GM23338 (cell line): Measurements from ENCODE around the gene DCAF11.

Experiments used
- CREB1 ChIP-seq: fragments of 250-450 bp; sonication (Bioruptor Pico); IDR thresholded peaks from 2 replicates; pipeline ENCODE4 v1.5.0; 2020; ENCODE audit warnings: low read depth, mild to moderate bottlenecking, moderate library complexity
- EZH2 ChIP-seq: fragments of 200-600 bp; sonication (generic); IDR thresholded peaks from one replicate; pipeline ENCODE4 v1.8.0; 2017; ENCODE audit warnings: antibody characterized with exemption, mild to moderate bottlenecking, low read depth; ENCODE audit not compliant: unreplicated experiment
- EZH2phosphoT487 ChIP-seq: fragments of 200-600 bp; sonication (generic); IDR thresholded peaks from one replicate; pipeline ENCODE4 v1.8.1; 2018; ENCODE audit warnings: antibody characterized with exemption; ENCODE audit not compliant: unreplicated experiment
- JUNB ChIP-seq: IDR thresholded peaks from one replicate; pipeline ENCODE4 v1.6.1; 2016; ENCODE audit warnings: antibody characterized with exemption; ENCODE audit not compliant: unreplicated experiment
- NANOG ChIP-seq: IDR thresholded peaks from 2 replicates; pipeline ENCODE4 v1.6.1; 2016; ENCODE audit warnings: antibody characterized with exemption, borderline replicate concordance
- POLR2AphosphoS5 ChIP-seq: IDR thresholded peaks from 2 replicates; pipeline ENCODE4 v1.6.1; 2016; ENCODE audit warnings: antibody characterized with exemption, low read depth
- STAT1 ChIP-seq: IDR thresholded peaks from one replicate; pipeline ENCODE4 v1.6.1; 2016; ENCODE audit warnings: antibody characterized with exemption; ENCODE audit not compliant: unreplicated experiment
- ZNF331 ChIP-seq: fragments of 250-450 bp; sonication (Bioruptor Pico); IDR thresholded peaks from 2 replicates; pipeline ENCODE4 v1.5.0; 2020; ENCODE audit warnings: low read depth, mild to moderate bottlenecking, moderate library complexity
- TF ChIP-seq, protein P1 (sequence below), 2 experiments: fragments of 200-600 bp in 1 of 2; sonication (generic) in 1 of 2; conservative IDR thresholded peaks; 2 replicates each; pipeline versions ENCODE4 v1.5.1 to v1.6.1; 2016 to 2017; ENCODE audit warnings: antibody characterized with exemption in 2 of 2, low read depth in 2 of 2, mild to moderate bottlenecking in 2 of 2, moderate library complexity in 1 of 2
- TF ChIP-seq, protein P2 (sequence below): IDR thresholded peaks from one replicate; pipeline ENCODE4 v1.6.1; 2018; ENCODE audit warnings: antibody characterized with exemption; ENCODE audit not compliant: unreplicated experiment

- TF ChIP-seq POLR2AphosphoS5 = no peak
- TF ChIP-seq, protein P1, sequence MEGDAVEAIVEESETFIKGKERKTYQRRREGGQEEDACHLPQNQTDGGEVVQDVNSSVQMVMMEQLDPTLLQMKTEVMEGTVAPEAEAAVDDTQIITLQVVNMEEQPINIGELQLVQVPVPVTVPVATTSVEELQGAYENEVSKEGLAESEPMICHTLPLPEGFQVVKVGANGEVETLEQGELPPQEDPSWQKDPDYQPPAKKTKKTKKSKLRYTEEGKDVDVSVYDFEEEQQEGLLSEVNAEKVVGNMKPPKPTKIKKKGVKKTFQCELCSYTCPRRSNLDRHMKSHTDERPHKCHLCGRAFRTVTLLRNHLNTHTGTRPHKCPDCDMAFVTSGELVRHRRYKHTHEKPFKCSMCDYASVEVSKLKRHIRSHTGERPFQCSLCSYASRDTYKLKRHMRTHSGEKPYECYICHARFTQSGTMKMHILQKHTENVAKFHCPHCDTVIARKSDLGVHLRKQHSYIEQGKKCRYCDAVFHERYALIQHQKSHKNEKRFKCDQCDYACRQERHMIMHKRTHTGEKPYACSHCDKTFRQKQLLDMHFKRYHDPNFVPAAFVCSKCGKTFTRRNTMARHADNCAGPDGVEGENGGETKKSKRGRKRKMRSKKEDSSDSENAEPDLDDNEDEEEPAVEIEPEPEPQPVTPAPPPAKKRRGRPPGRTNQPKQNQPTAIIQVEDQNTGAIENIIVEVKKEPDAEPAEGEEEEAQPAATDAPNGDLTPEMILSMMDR (conservative IDR thresholded peaks at IDR 0.05; ENCODE audit: low read depth in 2 of 2) = no peak
- no peak for TF ChIP-seq EZH2phosphoT487
- no peak for TF ChIP-seq CREB1 (CRISPR knock-in tag)
- TF ChIP-seq EZH2 = no peak
- TF ChIP-seq, protein P2, sequence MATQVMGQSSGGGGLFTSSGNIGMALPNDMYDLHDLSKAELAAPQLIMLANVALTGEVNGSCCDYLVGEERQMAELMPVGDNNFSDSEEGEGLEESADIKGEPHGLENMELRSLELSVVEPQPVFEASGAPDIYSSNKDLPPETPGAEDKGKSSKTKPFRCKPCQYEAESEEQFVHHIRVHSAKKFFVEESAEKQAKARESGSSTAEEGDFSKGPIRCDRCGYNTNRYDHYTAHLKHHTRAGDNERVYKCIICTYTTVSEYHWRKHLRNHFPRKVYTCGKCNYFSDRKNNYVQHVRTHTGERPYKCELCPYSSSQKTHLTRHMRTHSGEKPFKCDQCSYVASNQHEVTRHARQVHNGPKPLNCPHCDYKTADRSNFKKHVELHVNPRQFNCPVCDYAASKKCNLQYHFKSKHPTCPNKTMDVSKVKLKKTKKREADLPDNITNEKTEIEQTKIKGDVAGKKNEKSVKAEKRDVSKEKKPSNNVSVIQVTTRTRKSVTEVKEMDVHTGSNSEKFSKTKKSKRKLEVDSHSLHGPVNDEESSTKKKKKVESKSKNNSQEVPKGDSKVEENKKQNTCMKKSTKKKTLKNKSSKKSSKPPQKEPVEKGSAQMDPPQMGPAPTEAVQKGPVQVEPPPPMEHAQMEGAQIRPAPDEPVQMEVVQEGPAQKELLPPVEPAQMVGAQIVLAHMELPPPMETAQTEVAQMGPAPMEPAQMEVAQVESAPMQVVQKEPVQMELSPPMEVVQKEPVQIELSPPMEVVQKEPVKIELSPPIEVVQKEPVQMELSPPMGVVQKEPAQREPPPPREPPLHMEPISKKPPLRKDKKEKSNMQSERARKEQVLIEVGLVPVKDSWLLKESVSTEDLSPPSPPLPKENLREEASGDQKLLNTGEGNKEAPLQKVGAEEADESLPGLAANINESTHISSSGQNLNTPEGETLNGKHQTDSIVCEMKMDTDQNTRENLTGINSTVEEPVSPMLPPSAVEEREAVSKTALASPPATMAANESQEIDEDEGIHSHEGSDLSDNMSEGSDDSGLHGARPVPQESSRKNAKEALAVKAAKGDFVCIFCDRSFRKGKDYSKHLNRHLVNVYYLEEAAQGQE = no peak
- no peak for TF ChIP-seq ZNF331 (CRISPR knock-in tag)
- TF ChIP-seq STAT1 = no peak
- no peak for TF ChIP-seq JUNB
- no peak for TF ChIP-seq NANOG
These were observed 30.1 kb upstream of the DCAF11 start for GRCh38 chr14:24084440-24084839.
